Dermis blood vessel endothelial cell (primary cell): Measurements from ENCODE around the gene FLT4. TPM values are rescaled to one million over a fixed set of nuclear protein-coding genes. Genes with fewer than 3 reads are reported as not detected.

Experiments used
- DNase-seq: peaks from one replicate; pipeline ENCODE4 v3.0.0; 2010
- total RNA-seq: library from RNA; depleted of rRNA; stranded (reverse); fragments of >200 nt; gene quantifications from 2 replicates; pipeline ENCODE4 v1.2.3, GENCODE V29; 2014

Gene FLT4
- total RNA-seq, 1 donor from 2014 or later = 341 TPM

GRCh38 chr5:180625791-180626660 is 23.4 kb downstream of the FLT4 start:
- DNase-seq = no peak

- DNase-seq = no peak
Measured at GRCh38 chr5:180625125-180625790, 24.1 kb downstream of the FLT4 start.

- no peak for DNase-seq
Measured at GRCh38 chr5:180624587-180624986, 24.8 kb downstream of the FLT4 start.

GRCh38 chr5:180623844-180624243 is 25.6 kb downstream of the FLT4 start:
- DNase-seq = no peak

GRCh38 chr5:180623411-180623834 is 26.0 kb downstream of the FLT4 start:
- peak; percentile 48 for DNase-seq

- DNase-seq = no peak
Measured at GRCh38 chr5:180622910-180623309, 26.5 kb downstream of the FLT4 start.

GRCh38 chr5:180621311-180621710 is 28.1 kb downstream of the FLT4 start:
- no peak for DNase-seq

- no peak for DNase-seq
Measured at GRCh38 chr5:180620014-180620413, 29.4 kb downstream of the FLT4 start.

GRCh38 chr5:180619563-180619915 is 29.9 kb downstream of the FLT4 start:
- no peak for DNase-seq

- no peak for DNase-seq
Measured at GRCh38 chr5:180618829-180619562, 30.4 kb downstream of the FLT4 start.

- DNase-seq = no peak
Measured at GRCh38 chr5:180618487-180618828, 30.9 kb downstream of the FLT4 start.

- no peak for DNase-seq
Measured at GRCh38 chr5:180613814-180614188, 35.6 kb downstream of the FLT4 start.

- no peak for DNase-seq
Measured at GRCh38 chr5:180613188-180613813, 36.1 kb downstream of the FLT4 start.

- no peak for DNase-seq
Measured at GRCh38 chr5:180612683-180613082, 36.7 kb downstream of the FLT4 start.

- peak; percentile 42 for DNase-seq
Measured at GRCh38 chr5:180611140-180611850, 38.1 kb downstream of the FLT4 start.

- no peak for DNase-seq
Measured at GRCh38 chr5:180609817-180610550, 39.4 kb downstream of the FLT4 start.

GRCh38 chr5:180609386-180609785 is 40.0 kb downstream of the FLT4 start:
- DNase-seq = no peak

- DNase-seq = no peak
Measured at GRCh38 chr5:180608572-180609310, 40.7 kb downstream of the FLT4 start.

- no peak for DNase-seq
Measured at GRCh38 chr5:180607861-180608571, 41.4 kb downstream of the FLT4 start.

GRCh38 chr5:180606215-180606785 is 43.1 kb downstream of the FLT4 start:
- DNase-seq = no peak
